Measurements from ENCODE around the gene GDF7. TPM values are rescaled to one million over a fixed set of nuclear protein-coding genes. Genes with fewer than 3 reads are reported as not detected.

GDF7 gene
- total RNA-seq, 1 experiment from 2014 or later, result 0.02 TPM

GRCh38 chr2:20640411-20641122, 26.4 kb upstream of the GDF7 start:
- no peak overlapping the region for H3K9ac ChIP-seq (ENCODE audit: low read length)
- no peaks in the 10 kb centered on the region for H3K9me3 ChIP-seq (ENCODE audit: control insufficient read depth in 1 of 2, insufficient read depth in 1 of 2, low read depth in 1 of 2, low read length in 2 of 2)
- no peak overlapping the region for H3K27ac ChIP-seq (ENCODE audit: low read depth, low read length)
- ChIA-PET POLR2A (no interaction called here), CTCF (interaction anchor here (1.3 to 2.3 kb wide), 4 partner anchors 11 to 204 kb away, joined by 3 to 16 read pairs (median 7); partner anchors contain the start of gene HS1BP3), RAD21 (ENCODE audit: low non-redundant PET in 1 of 2, low total read pairs in 2 of 2, uncharacterized antibody in 2 of 2, unreplicated experiment in 2 of 2) (no interaction called here)
- H3K4me1 ChIP-seq (ENCODE audit: control insufficient read depth in 1 of 2, insufficient read depth in 2 of 2, low read length in 2 of 2), result peaks cover 0 to 6% of the 10 kb centered on the region in 2 experiments; a peak in 2 of 4 replicates
- no peak for ATAC-seq
- H3K9me2 ChIP-seq (ENCODE audit: insufficient read depth), result no peaks in the 10 kb centered on the region
- no peak overlapping the region for H3K4me2 ChIP-seq (ENCODE audit: low read length)
- no peaks in the 10 kb centered on the region for H3K27me3 ChIP-seq (ENCODE audit: insufficient read depth, low read length)
- DNase-seq (ENCODE audit: low read depth, low spot score), result no peak
- no TSS peak for BruUV-seq (replicated peaks)
- no peak overlapping the region for H2AFZ ChIP-seq (ENCODE audit: low read depth, low read length, poor library complexity, severe bottlenecking)
- H4K20me1 ChIP-seq (ENCODE audit: insufficient read depth), result no peaks in the 10 kb centered on the region
- no peak overlapping the region for H3K4me3 ChIP-seq (replicated peaks in 1 of 2; ENCODE audit: low read depth in 1 of 2, low read length in 2 of 2)
- no peaks in the 10 kb centered on the region for H3K79me2 ChIP-seq (ENCODE audit: insufficient read depth, low read length)
- TF ChIP-seq CBX3 (IDR thresholded peaks at IDR 0.05; ENCODE audit: low read depth) (no peak), RAD21 (IDR thresholded peaks at IDR 0.05; ENCODE audit: low read depth) (no peak), ATF3 (IDR thresholded peaks at IDR 0.05) (no peak), FOSL1 (IDR thresholded peaks at IDR 0.05; ENCODE audit: low read depth) (no peak), SRF (IDR thresholded peaks at IDR 0.05; ENCODE audit: low read depth) (no peak), ELF1 (IDR thresholded peaks at IDR 0.05; ENCODE audit: borderline replicate concordance, low read depth) (no peak), YY1 (IDR thresholded peaks at IDR 0.05; ENCODE audit: extremely low read depth, insufficient replicate concordance, low read depth, low read length) (no peak), EGR1 (IDR thresholded peaks at IDR 0.05; ENCODE audit: low read depth) (no peak), JUND (IDR thresholded peaks at IDR 0.05) (no peak), CEBPB (IDR thresholded peaks at IDR 0.05; ENCODE audit: low read depth) (no peak), POLR2AphosphoS5 (IDR thresholded peaks at IDR 0.05; ENCODE audit: low read depth, low read length) (no peak)
- TF ChIP-seq, protein P1, sequence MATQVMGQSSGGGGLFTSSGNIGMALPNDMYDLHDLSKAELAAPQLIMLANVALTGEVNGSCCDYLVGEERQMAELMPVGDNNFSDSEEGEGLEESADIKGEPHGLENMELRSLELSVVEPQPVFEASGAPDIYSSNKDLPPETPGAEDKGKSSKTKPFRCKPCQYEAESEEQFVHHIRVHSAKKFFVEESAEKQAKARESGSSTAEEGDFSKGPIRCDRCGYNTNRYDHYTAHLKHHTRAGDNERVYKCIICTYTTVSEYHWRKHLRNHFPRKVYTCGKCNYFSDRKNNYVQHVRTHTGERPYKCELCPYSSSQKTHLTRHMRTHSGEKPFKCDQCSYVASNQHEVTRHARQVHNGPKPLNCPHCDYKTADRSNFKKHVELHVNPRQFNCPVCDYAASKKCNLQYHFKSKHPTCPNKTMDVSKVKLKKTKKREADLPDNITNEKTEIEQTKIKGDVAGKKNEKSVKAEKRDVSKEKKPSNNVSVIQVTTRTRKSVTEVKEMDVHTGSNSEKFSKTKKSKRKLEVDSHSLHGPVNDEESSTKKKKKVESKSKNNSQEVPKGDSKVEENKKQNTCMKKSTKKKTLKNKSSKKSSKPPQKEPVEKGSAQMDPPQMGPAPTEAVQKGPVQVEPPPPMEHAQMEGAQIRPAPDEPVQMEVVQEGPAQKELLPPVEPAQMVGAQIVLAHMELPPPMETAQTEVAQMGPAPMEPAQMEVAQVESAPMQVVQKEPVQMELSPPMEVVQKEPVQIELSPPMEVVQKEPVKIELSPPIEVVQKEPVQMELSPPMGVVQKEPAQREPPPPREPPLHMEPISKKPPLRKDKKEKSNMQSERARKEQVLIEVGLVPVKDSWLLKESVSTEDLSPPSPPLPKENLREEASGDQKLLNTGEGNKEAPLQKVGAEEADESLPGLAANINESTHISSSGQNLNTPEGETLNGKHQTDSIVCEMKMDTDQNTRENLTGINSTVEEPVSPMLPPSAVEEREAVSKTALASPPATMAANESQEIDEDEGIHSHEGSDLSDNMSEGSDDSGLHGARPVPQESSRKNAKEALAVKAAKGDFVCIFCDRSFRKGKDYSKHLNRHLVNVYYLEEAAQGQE (IDR thresholded peaks at IDR 0.05; ENCODE audit: low read depth), result no peak
- TF ChIP-seq, protein P2, sequence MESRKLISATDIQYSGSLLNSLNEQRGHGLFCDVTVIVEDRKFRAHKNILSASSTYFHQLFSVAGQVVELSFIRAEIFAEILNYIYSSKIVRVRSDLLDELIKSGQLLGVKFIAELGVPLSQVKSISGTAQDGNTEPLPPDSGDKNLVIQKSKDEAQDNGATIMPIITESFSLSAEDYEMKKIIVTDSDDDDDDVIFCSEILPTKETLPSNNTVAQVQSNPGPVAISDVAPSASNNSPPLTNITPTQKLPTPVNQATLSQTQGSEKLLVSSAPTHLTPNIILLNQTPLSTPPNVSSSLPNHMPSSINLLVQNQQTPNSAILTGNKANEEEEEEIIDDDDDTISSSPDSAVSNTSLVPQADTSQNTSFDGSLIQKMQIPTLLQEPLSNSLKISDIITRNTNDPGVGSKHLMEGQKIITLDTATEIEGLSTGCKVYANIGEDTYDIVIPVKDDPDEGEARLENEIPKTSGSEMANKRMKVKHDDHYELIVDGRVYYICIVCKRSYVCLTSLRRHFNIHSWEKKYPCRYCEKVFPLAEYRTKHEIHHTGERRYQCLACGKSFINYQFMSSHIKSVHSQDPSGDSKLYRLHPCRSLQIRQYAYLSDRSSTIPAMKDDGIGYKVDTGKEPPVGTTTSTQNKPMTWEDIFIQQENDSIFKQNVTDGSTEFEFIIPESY (IDR thresholded peaks at IDR 0.05; ENCODE audit: extremely low read depth, insufficient replicate concordance, low read length), result no peak
- intact Hi-C loops (cut with micrococcal nuclease), result loop anchor here (5.0 kb wide), 1 partner anchor 683 kb away; no protein-coding TSS in a partner anchor
- H3K36me3 ChIP-seq (ENCODE audit: control insufficient read depth in 1 of 2, insufficient read depth in 2 of 2, low read length in 2 of 2), result peaks cover 0 to 3% of the 10 kb centered on the region in 2 experiments; a peak in 1 of 4 replicates
